Measurements from ENCODE around the gene SLC6A11.

DNA sequence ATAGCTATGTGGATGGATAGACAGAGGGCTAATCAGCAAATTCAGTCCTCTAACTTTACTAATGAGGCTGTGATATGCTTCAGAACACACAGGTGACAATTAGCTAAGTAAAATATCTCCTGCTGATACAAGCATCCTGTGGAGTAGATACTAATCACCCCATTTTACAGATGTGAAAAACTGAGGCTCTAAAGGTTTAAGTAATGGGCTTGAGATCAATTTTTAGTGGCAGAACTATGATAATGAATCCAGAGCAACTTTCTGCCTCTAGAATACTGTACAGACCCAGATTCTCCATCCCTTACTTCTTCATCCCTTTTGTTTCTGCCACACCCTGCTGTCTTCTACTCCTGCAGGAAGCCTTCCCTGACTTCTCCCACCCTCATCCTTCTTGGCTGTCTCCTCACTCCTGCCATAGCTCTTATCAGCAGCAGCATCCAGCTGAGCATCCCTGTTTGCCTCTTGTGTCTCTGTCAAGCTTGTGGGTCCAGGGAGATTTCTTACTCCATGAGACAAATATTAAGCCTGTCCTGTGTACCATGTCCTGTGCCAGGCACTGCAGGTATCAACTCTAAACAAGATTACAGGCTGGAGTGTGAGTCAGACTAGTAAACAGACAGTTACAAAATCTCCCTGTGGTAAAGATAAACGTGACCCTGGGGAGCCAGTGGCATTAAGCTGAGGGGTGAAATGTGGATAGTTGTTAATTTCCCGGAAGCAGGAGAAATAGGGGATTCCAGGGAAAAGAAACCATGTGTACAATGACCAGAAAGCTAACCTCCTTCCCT, 39.2 kb downstream of the SLC6A11 start:
- TF ChIP-seq, protein P1, sequence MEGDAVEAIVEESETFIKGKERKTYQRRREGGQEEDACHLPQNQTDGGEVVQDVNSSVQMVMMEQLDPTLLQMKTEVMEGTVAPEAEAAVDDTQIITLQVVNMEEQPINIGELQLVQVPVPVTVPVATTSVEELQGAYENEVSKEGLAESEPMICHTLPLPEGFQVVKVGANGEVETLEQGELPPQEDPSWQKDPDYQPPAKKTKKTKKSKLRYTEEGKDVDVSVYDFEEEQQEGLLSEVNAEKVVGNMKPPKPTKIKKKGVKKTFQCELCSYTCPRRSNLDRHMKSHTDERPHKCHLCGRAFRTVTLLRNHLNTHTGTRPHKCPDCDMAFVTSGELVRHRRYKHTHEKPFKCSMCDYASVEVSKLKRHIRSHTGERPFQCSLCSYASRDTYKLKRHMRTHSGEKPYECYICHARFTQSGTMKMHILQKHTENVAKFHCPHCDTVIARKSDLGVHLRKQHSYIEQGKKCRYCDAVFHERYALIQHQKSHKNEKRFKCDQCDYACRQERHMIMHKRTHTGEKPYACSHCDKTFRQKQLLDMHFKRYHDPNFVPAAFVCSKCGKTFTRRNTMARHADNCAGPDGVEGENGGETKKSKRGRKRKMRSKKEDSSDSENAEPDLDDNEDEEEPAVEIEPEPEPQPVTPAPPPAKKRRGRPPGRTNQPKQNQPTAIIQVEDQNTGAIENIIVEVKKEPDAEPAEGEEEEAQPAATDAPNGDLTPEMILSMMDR (IDR thresholded peaks at IDR 0.05), result no peak
- no peak for TF ChIP-seq POLR2A (IDR thresholded peaks at IDR 0.05)

All from tibial nerve (tissue), 3 donors.